GM21619 (cell line): ENCODE measurements around the gene PLXNA1.

Source experiments
- ATAC-seq: cut with Tn5 transposase; IDR thresholded peaks from one replicate; pipeline ENCODE4 v1.9.1; 2021; ENCODE audit not compliant: unreplicated experiment

PLXNA1 gene

DNA sequence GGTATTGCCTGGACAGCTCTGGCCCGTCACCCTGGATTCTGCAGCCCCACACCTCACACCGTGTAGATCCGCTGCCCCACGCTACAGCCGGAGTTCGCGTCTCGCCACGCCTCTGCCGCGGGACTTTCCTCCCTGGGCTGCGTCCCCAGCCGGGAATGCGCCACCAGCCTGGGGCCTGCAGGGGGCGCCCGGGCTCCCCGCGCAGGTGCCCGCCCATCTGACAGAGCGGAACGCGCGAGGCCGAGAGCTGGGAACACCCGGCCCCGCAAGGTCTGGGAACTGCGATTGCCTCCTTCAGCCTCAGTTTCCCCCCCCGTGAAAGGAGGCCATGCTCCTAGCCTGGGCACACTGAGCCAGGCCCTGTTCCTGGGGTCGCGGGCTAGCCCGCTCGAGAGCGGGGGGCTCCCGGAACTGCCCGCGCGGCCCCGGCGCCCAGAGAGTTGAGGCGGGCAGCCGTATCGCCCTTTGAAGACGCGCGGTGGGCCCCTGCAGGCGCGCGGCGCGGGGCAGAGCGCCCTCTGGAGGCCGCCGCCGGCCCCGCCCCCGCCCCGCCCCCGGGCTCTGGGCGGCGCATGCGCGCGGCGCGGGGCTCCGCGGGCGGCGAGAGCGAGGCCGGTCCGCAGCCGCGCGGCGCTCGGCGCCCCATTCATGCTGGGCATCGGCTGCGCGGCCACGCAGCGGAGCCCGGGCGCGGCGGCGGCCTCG is at the start of gene PLXNA1:
TSS of gene PLXNA1 (plus strand) at position 645 of the 705 bp plus-strand sequence. CDS start 5,479 bp downstream, outside the sequence.
- ATAC-seq = peak; percentile 65

DNA sequence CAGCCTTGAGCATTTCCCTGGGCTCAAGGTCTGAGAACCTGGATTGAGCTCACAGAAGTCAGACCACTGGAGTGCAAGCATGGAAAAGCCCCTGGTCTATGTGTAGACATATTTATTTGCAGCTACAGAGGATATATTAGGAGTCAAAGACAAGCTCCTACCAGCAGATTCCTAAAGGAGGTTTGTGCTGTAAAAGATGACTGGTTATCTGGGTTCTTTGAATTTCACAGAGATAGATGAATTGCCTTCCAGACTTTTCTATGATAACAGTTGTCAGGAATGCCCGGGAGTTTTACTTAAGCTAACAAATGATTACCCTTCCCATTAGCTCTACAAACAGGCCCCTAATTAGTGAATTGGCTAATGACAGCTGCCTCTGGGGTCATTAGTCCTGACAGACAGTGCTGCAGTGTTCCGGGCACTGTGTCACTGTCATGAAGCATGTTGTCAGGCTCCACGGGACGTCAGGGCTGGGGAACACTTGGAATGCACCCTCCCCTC is 48.8 kb upstream of the PLXNA1 start:
- ATAC-seq = no peak

GRCh38 chr3:126934991-126935390 is 47.9 kb upstream of the PLXNA1 start:
- no peak for ATAC-seq

GRCh38 chr3:126935756-126936509 is 47.0 kb upstream of the PLXNA1 start:
- no peak for ATAC-seq

GRCh38 chr3:126936853-126937425 is 46.0 kb upstream of the PLXNA1 start:
- no peak for ATAC-seq

DNA sequence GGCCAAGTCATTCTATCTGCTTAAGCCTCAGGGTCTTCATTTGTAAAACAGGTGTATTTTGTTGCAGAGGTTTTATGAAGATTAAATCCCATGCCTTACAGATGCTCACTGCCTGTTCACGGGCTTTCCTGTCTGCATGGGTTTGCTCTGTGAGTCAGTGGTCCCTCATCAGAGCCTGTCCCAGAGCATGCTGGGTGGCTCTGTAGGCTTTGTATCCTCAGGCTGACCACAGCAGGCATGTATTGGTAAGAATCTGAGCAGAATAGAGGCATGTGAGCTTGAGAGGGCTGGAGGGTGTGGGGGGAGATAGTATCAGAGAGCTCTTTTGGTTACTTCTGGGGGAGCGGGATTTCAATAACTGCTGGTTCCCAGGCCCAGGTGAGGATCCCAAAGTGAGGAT is 45.4 kb upstream of the PLXNA1 start:
- ATAC-seq = no peak

- ATAC-seq = no peak
Observed at GRCh38 chr3:126937973-126938372, 44.9 kb upstream of the PLXNA1 start.

- ATAC-seq = no peak
Observed at GRCh38 chr3:126938520-126939337, 44.2 kb upstream of the PLXNA1 start.

- ATAC-seq = no peak
Observed at GRCh38 chr3:126939338-126939718, 43.6 kb upstream of the PLXNA1 start.

- no peak for ATAC-seq
Observed at GRCh38 chr3:126939733-126940132, 43.2 kb upstream of the PLXNA1 start.

GRCh38 chr3:126941721-126942270 is 41.1 kb upstream of the PLXNA1 start:
- no peak for ATAC-seq

- ATAC-seq = no peak
Observed at GRCh38 chr3:126944089-126944965, 38.6 kb upstream of the PLXNA1 start.

DNA sequence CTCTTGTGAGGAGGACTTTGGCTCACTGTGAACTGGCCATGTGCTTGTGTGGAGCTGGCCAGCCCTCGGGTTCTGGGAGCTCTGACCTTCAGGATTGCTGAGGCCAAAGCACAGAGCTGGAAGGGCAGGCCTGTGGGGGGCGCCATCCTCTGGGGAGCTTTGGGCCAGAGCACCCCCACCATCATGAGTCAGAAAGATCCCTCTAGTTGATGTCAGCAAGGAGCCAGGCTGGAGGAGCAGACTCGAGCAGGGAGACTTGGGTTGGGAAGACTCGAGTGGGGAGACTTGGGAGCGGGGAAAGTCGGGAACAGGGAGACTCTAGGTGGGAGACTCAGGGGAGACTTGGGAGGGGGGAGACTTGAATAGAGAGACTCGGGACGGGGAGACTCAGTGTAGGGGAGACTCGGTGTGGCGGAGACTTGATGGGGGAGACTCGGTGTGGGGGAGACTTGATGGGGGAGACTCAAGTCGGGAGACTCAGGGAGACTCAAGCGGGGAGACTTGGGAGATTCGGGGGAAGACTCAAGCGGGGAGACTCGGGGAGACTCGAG is 37.7 kb upstream of the PLXNA1 start:
- no peak for ATAC-seq

GRCh38 chr3:126945891-126946290 is 37.0 kb upstream of the PLXNA1 start:
- ATAC-seq = no peak

- ATAC-seq = no peak
Observed at GRCh38 chr3:126946405-126946804, 36.5 kb upstream of the PLXNA1 start.

GRCh38 chr3:126947429-126947828 is 35.5 kb upstream of the PLXNA1 start:
- no peak for ATAC-seq

GRCh38 chr3:126948980-126949535 is 33.9 kb upstream of the PLXNA1 start:
- ATAC-seq = no peak

DNA sequence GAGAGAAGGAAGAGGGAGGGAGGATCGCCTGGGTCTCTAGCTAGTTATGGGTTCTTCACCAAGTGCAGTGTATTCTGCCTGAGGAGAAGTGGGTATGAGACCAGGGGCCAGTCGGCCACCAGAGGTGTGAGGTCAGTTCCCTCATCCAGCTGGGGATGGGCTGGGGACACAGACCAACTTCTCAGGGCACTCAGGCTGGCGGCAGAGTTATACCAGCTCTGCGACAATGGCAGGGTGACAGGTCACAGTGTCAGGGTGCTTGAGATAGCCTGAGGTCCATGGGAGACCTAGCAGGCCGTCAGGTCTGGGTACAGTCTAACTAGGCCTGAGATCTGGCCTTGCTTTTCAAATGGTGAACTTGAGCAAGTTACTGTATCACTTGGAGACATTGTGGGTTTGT is 31.4 kb upstream of the PLXNA1 start:
- no peak for ATAC-seq

- ATAC-seq = no peak
Observed at GRCh38 chr3:126952261-126952982, 30.5 kb upstream of the PLXNA1 start.
